Measurements from ENCODE around the gene GPAT2.
"Not testable (repeated sequence)": the region's sequence is repeated elsewhere in the genome, so short reads cannot be mapped to it uniquely, and the experiment has no call there.

- TF ChIP-seq CTCF (conservative IDR thresholded peaks at IDR 0.05); EZH2 (IDR thresholded peaks at IDR 0.05; ENCODE audit: low read depth): not testable (repeated sequence)
Observed at GRCh38 chr2:95990884-95991283, 43.8 kb downstream of the GPAT2 start.
